HG02571 (cell line): ENCODE data around the gene FGR.

Source experiments
- ATAC-seq: cut with Tn5 transposase; IDR thresholded peaks from one replicate; pipeline ENCODE4 v1.9.1; 2021; ENCODE audit warnings: mild to moderate bottlenecking, moderate library complexity; ENCODE audit not compliant: unreplicated experiment

The FGR gene

GRCh38 chr1:27601771-27602461 lies 33.1 kb downstream of the FGR start:
- no peak for ATAC-seq

- ATAC-seq = no peak
These were observed 33.6 kb downstream of the FGR start for GRCh38 chr1:27601321-27601770.

GRCh38 chr1:27600498-27601175 lies 34.3 kb downstream of the FGR start:
- no peak for ATAC-seq

- ATAC-seq = no peak
These were observed 35.1 kb downstream of the FGR start for GRCh38 chr1:27599605-27600497.

- ATAC-seq = no peak
These were observed 36.0 kb downstream of the FGR start for GRCh38 chr1:27598902-27599528.

GRCh38 chr1:27598295-27598687 lies 36.7 kb downstream of the FGR start:
- no peak for ATAC-seq

GRCh38 chr1:27597516-27598294 lies 37.3 kb downstream of the FGR start:
- ATAC-seq = no peak

GRCh38 chr1:27596986-27597385 lies 38.0 kb downstream of the FGR start:
- no peak for ATAC-seq

- no peak for ATAC-seq
These were observed 38.7 kb downstream of the FGR start for GRCh38 chr1:27596261-27596660.

- ATAC-seq = no peak
These were observed 39.4 kb downstream of the FGR start for GRCh38 chr1:27595597-27595996.

GRCh38 chr1:27594564-27595510 lies 40.1 kb downstream of the FGR start:
- no peak for ATAC-seq

GRCh38 chr1:27593678-27594563 lies 41.1 kb downstream of the FGR start:
- no peak for ATAC-seq

- ATAC-seq = no peak
These were observed 41.9 kb downstream of the FGR start for GRCh38 chr1:27592931-27593677.

GRCh38 chr1:27592232-27592930 lies 42.6 kb downstream of the FGR start:
- no peak for ATAC-seq

GRCh38 chr1:27591622-27592021 lies 43.4 kb downstream of the FGR start:
- no peak for ATAC-seq

GRCh38 chr1:27590917-27591508 lies 44.0 kb downstream of the FGR start:
- no peak for ATAC-seq
